Measurements from ENCODE around the gene MCC.

- TF ChIP-seq EZH2 (IDR thresholded peaks at IDR 0.05; ENCODE audit: insufficient read depth, poor library complexity, severe bottlenecking) (no peak), EZH2phosphoT487 (IDR thresholded peaks at IDR 0.05; ENCODE audit: insufficient read depth, low read depth) (no peak)
Measured at GRCh38 chr5:113302120-113302519, 186.1 kb downstream of the MCC start.
